LHCN-M2 (cell line): ENCODE measurements around the gene DLGAP4. TPM values are rescaled to one million over a fixed set of nuclear protein-coding genes. Genes with fewer than 3 reads are reported as not detected.
"Not testable (repeated sequence)": the region's sequence is repeated elsewhere in the genome, so short reads cannot be mapped to it uniquely, and the experiment has no call there.

Experiments
- DNase-seq: peaks from one replicate; pipeline ENCODE4 v3.0.0-alpha.2; 2012; ENCODE audit warnings: low read depth
- total RNA-seq: library from RNA; depleted of rRNA; stranded (reverse); fragments of >200 nt; gene quantifications from 2 replicates; pipeline ENCODE4 v1.2.3, GENCODE V29; 2014

The DLGAP4 gene
- total RNA-seq, 1 experiment from 2014 or later = 17.2 TPM

DNA sequence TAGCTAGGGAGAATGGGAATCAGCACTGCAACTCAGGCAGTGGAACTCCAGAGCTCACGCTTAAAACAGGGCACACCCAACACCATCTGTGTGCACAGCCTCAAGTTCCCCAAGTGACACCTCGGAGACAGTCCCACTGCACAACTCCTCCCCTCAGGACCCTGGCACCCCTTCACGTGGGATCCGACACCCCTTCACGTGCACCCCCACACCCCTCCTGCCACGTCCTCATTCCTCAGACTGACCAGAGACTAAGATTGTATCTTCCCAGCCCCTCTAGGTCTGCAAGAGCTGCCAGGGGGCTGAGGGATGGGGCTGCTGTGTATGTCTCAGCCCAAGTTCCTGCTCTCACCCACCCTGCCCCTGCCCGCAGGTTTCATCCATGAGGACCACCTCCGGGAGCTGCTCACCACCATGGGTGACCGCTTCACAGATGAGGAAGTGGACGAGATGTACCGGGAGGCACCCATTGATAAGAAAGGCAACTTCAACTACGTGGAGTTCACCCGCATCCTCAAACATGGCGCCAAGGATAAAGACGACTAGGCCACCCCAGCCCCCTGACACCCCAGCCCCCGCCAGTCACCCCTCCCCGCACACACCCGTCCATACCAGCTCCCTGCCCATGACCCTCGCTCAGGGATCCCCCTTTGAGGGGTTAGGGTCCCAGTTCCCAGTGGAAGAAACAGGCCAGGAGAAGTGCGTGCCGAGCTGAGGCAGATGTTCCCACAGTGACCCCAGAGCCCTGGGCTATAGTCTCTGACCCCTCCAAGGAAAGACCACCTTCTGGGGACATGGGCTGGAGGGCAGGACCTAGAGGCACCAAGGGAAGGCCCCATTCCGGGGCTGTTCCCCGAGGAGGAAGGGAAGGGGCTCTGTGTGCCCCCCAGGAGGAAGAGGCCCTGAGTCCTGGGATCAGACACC, 242.8 kb downstream of the DLGAP4 start:
- no peak for DNase-seq

GRCh38 chr20:36549628-36549941, 243.4 kb downstream of the DLGAP4 start:
- no peak for DNase-seq

DNA sequence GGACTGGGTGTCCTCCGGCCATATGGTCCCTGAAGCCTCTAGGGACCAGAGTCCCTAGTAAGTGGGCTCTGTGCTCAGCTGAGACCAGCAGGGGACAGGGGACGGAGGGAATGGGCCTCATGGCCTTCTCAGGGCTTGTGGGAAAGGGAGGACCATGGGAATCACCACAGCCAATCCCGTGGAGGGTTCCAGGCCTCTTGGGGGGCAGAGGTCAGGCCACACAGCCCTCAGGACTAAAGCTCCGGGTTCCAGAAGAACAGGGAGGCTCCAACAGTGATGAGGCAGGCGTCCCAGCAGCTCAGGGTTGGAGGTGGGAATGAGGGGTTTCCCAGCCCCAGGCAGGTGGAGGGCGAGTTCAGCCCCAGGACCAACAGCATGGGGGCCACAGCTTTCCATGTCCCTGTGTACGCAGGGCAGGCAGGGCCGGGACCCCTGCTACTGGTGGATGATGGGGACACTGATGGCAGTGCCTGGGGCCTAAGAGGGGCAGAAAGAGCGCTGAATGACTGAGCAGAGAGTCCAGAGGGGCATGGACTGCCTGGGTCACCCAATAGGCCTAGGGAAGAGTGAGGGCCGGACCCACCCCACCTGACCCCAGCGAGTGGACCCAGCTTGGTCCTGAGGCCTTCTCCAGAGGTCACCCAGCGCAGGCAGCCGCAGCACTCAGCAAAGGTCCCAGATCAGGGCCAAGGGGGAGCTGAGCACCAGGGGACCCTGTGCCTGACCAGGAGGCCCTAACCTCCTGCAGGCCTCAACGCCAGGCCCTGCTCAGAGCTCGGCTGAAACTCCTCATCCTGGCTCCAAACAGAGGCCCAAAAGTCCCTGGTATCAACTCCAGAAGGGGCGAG, 244.0 kb downstream of the DLGAP4 start:
- no peak for DNase-seq

DNA sequence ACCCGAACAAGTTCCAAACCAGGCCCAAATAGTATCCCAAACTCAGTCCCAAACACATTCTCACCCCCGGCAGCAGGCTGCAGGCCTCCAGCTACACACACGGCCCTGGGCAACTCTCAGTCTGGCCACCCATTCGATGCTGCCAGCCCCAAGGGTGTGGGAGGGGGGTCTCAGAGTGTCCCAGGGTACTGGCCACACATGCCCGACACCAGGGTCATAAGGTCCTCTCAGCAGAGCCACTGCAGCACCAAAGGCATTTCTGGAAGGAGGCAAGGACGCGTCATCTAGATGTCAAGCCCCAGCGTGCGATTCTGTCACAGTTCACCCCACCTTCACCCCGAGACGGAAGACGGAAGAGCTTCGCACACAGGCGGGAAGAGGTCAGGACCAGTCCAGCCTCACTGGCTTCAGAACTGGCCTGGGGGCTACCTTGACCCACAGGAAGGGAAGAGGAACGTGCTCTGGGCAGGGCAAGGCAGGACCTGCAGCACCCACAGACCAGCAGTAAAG, 244.7 kb downstream of the DLGAP4 start:
- DNase-seq = no peak

- no peak for DNase-seq
Measured at GRCh38 chr20:36555248-36555647, 249.1 kb downstream of the DLGAP4 start.

- DNase-seq = no peak
Measured at GRCh38 chr20:36562724-36563123, 256.6 kb downstream of the DLGAP4 start.

GRCh38 chr20:36563374-36563773, 257.2 kb downstream of the DLGAP4 start:
- DNase-seq = no peak

DNA sequence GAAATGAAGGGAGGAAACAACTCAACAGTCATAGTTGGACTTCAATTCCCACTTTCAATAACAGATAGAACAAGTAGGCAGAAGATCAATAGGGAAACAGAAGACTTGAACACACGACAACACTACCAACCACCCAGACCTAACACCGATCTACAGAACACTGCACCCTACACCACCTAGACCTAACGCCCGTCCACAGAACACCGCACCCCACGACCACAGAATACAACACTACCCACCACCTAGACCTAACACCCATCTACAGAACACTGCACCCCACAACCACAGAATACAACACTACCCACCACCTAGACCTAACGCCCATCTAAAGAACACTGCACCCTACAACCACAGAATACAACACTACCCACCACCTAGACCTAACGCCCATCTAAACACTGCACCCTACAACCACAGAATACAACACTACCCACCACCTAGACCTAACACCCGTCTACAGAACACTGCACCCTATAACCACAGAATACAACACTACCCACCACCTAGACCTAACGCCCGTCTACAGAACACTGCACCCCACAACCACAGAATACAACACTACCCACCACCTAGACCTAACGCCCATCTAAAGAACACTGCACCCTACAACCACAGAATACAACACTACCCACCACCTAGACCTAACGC, 258.1 kb downstream of the DLGAP4 start:
- not testable (repeated sequence) for DNase-seq

- not testable (repeated sequence) for DNase-seq
Measured at GRCh38 chr20:36564726-36565121, 258.6 kb downstream of the DLGAP4 start.

- no peak for DNase-seq
Measured at GRCh38 chr20:36565520-36565919, 259.4 kb downstream of the DLGAP4 start.

GRCh38 chr20:36569847-36570429, 263.8 kb downstream of the DLGAP4 start:
- peak; percentile 55 for DNase-seq

DNA sequence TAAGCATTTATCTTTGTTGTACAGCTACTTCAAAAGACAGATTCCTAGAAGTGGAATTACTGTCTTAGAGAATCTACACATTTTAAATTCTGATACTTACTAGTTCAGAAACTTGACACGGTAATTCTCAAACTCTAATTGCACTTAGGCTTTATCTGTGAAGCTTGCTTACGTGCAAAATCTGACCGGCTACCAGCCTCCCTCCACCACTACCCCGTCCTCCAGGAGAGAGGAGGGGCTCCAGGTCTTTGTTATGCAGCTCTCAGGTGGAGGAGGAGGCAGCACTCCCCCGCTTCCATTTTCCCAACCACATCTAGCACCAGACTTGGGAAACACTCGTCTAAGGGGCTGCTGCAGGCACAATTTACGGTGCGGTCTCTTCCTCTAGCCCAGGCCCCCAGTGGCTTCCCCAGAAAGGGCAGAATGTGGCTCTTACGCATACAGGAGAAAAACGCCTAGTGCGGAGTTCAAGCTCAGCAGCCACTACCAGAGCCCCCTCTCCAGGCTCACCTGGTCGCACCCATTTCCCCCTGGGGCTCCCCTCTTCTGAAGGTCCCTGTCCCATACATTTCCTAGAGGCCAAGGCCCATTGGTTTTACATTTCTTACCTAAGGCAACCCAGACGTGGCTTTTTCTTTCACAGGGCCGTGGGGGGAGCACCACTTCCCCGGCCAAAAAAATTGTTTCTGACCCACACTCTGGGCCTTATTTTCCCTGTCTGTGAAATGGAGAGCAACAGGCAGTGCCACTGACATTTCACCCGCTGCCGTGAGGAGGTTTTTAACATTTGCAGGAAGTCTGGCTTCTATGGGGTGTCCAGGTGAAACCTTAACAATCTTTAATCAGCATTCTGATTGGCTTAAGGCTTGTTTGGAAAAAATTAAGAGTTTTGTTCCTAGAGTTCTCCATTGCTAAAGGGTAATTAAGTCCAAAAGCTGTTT, 265.7 kb downstream of the DLGAP4 start:
- DNase-seq = no peak

- DNase-seq = no peak
Measured at GRCh38 chr20:36572701-36573102, 266.6 kb downstream of the DLGAP4 start.

- peak; percentile 67 for DNase-seq
Measured at GRCh38 chr20:36573103-36573797, 267.1 kb downstream of the DLGAP4 start, which contains the start of gene TGIF2. TGIF2 (plus strand) TSS chr20:36573597; CDS start chr20:36578775, 5,178 bp downstream.

GRCh38 chr20:36573798-36574365, 267.7 kb downstream of the DLGAP4 start:
- no peak for DNase-seq

- DNase-seq = peak; percentile 29
Measured at GRCh38 chr20:36574366-36575135, 268.4 kb downstream of the DLGAP4 start.

DNA sequence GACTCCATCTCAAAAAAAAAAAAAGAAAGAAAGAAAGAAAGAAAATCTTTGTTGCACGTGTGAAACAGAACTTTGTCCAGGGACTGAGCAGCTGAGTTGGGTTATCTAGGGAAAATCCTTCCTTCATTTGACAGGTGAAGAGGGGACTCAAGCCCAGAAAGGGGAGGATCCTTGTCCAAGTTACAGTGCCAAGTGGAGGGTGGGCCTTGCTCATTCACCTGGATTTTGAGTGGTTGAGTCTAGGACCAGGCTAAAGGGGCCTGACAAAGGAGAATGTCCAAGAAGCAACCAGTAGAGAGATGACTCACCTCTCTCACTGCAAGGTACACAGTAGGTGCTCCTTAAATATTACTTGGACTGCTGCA, 269.9 kb downstream of the DLGAP4 start:
- no peak for DNase-seq
